H1 (cell line): ENCODE results near the gene SNX21. TPM values are rescaled to one million over a fixed set of nuclear protein-coding genes. Genes with fewer than 3 reads are reported as not detected.

Source experiments
- ASH2L ChIP-seq: fragments of 200-600, 300-600 bp; sonication (generic); IDR thresholded peaks from one replicate; pipeline ENCODE4 v1.7.1; 2017; ENCODE audit warnings: low read length
- CBX8 ChIP-seq: fragments of 300-800, 300-1000 bp; sonication (generic); IDR thresholded peaks from 2 replicates; pipeline ENCODE4 v1.7.1; 2016; ENCODE audit warnings: low read depth, low read length, borderline replicate concordance
- CHD2 ChIP-seq: IDR thresholded peaks from 2 replicates; pipeline ENCODE4 v1.6.1; 2012; ENCODE audit warnings: low read length, improper control_type of control experiment
- EGR1 ChIP-seq: IDR thresholded peaks from 2 replicates; pipeline ENCODE4 v1.6.1; 2011; ENCODE audit warnings: low read depth, low read length, borderline replicate concordance
- GABPA ChIP-seq: IDR thresholded peaks from 2 replicates; pipeline ENCODE4 v1.6.1; 2011; ENCODE audit warnings: mild to moderate bottlenecking, low read length, moderate library complexity, borderline replicate concordance; ENCODE audit not compliant: insufficient read depth
- HDAC2 ChIP-seq, 2 experiments: fragments of 300-600 bp in 1 of 2; sonication (generic) in 1 of 2; IDR thresholded peaks; 2 replicates each; pipeline ENCODE4 v1.6.1; 2011 to 2012; ENCODE audit warnings: low read depth in 2 of 2, low read length in 2 of 2, mild to moderate bottlenecking in 2 of 2, moderate library complexity in 2 of 2, borderline replicate concordance in 1 of 2, inconsistent platforms in 1 of 2
- POLR2A ChIP-seq, 2 experiments: IDR thresholded peaks; 1 replicate in 1 of 2; 2 replicates in 1 of 2; pipeline ENCODE4 v1.6.1; 2011; ENCODE audit warnings: low read depth in 2 of 2, low read length in 2 of 2, mild to moderate bottlenecking in 2 of 2; ENCODE audit errors: control extremely low read depth in 1 of 2
- POLR2AphosphoS5 ChIP-seq: IDR thresholded peaks from 2 replicates; pipeline ENCODE4 v1.6.1; 2011; ENCODE audit warnings: low read depth, low read length
- SAP30 ChIP-seq: fragments of 300-600 bp; sonication (generic); IDR thresholded peaks from 2 replicates; pipeline ENCODE4 v1.7.1; 2012; ENCODE audit warnings: low read length, moderate library complexity, mild to moderate bottlenecking, inconsistent platforms; ENCODE audit not compliant: insufficient read depth, insufficient replicate concordance
- SIN3A ChIP-seq, 2 experiments: IDR thresholded peaks in 1 of 2; conservative IDR thresholded peaks in 1 of 2; 2 replicates each; pipeline ENCODE4 v1.6.1; 2011 to 2012; ENCODE audit warnings: low read length in 2 of 2, improper control_type of control experiment in 1 of 2, low read depth in 1 of 2, mild to moderate bottlenecking in 1 of 2
- SIRT6 ChIP-seq: IDR thresholded peaks from one replicate; pipeline ENCODE4 v1.7.1; 2012; ENCODE audit warnings: low read length, inconsistent platforms
- SP1 ChIP-seq: IDR thresholded peaks from 2 replicates; pipeline ENCODE4 v1.6.1; 2011; ENCODE audit warnings: low read depth, low read length
- TBP ChIP-seq: IDR thresholded peaks from 2 replicates; pipeline ENCODE4 v1.6.1; 2011; ENCODE audit warnings: low read depth, low read length, improper control_type of control experiment
- polyA plus RNA-seq, 7 experiments: library from polyadenylated mRNA; depleted of rRNA in 3 of 7; stranded (reverse) in 5 of 7; unstranded in 2 of 7; fragments of >200 nt in 5 of 7; fragments of 200-250 nt in 2 of 7; gene quantifications; 1 replicate in 5 of 7; 2 replicates in 1 of 7; 4 replicates in 1 of 7; pipeline versions ENCODE4 v1.2.1 to v1.2.3, GENCODE V29; 2011 to 2013; ENCODE audit warnings: missing spikeins in 2 of 7, mixed read lengths in 2 of 7
- total RNA-seq: library from RNA; stranded (reverse); fragmentation: NEBNext Ultra II Directional; extraction: Animal tissue kit (Norgen Biotek cat#: 25700); gene quantifications from 2 replicates; pipeline ENCODE4 v1.2.1, GENCODE V29; 2021
- TF ChIP-seq, protein P1 (sequence below): IDR thresholded peaks from 2 replicates; pipeline ENCODE4 v1.6.1; 2012; ENCODE audit warnings: inconsistent platforms
- TF ChIP-seq, protein P2 (sequence below): IDR thresholded peaks from 2 replicates; pipeline ENCODE4 v1.6.1; 2012; ENCODE audit warnings: inconsistent platforms

The SNX21 gene
- total and polyA plus RNA-seq, 2 of the 8 experiments (the other 6 are each of a cell fraction or from before 2014, with no cell fraction given) = 15.8 to 16.8 TPM

DNA sequence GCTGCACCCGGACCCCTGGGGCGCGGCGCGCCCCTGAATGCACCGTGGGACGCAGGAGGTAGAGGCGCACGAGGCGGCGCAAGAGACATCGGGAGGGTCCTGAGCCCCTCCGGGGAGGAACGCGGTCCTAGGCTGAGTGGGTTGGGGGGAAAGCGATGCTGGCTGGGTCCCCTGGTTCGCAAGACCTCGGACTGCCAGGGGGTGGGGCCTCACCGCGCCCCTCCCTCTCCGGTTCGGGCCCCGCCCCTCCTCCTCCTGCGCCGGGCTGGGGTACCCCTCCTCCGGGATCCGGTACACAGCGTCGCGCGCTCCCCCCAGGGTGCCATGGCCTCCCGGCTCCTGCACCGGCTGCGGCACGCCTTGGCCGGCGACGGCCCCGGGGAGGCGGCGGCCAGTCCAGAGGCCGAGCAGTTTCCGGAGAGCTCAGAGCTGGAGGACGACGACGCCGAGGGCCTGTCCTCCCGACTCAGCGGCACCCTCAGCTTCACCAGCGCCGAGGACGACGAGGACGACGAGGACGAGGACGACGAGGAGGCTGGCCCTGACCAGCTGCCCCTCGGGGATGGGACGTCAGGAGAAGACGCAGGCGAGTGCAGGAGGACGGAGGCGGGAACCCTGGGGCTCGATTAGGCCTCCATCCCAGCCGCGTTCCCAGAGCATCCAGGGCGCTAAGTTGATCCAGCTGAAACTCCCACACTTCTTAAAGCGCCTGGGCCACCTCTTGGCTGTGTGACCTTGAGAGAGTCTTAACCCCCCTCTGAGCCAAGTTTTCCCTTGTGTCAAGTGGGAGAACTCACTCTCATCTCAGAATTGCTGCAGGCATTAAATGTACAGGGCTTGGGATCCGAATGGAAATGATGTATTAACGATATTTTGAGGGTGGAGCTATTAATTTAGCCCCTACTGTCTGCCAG is 541 bp downstream of the SNX21 start (continued):
- TF ChIP-seq, protein P1, sequence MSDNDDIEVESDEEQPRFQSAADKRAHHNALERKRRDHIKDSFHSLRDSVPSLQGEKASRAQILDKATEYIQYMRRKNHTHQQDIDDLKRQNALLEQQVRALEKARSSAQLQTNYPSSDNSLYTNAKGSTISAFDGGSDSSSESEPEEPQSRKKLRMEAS = 0 out of 2 replicates have a peak, but pooled peaks have one; percentile 21
- TF ChIP-seq TBP (peak; percentile 42), EGR1 (0 out of 2 replicates have a peak, but pooled peaks have one; percentile 6), SP1 (0 out of 2 replicates have a peak, but pooled peaks have one; percentile 15), SIRT6 (no peak), HDAC2 (IDR thresholded peaks at IDR 0.05; ENCODE audit: borderline replicate concordance in 1 of 2, low read depth in 2 of 2, low read length in 2 of 2) (0 out of 4 replicates have a peak, but pooled peaks of 1 of the 2 experiments have one; percentile 21), POLR2AphosphoS5 (peak; percentile 75), CHD2 (no peak), SIN3A (conservative IDR thresholded peaks at IDR 0.05 in 1 of 2, IDR thresholded peaks at IDR 0.05 in 1 of 2; ENCODE audit: low read depth in 1 of 2, low read length in 2 of 2) (peak in 1 of 2 experiments; percentile 55; a peak in 2 of 4 replicates), ASH2L (peak; percentile 62), POLR2A (IDR thresholded peaks at IDR 0.05; ENCODE audit: control extremely low read depth in 1 of 2, low read depth in 2 of 2, low read length in 2 of 2) (peak in 1 of 2 experiments; percentile 74; a peak in 2 of 3 replicates), SAP30 (no peak), CBX8 (no peak), GABPA (0 out of 2 replicates have a peak, but pooled peaks have one; percentile 3)
- TF ChIP-seq, protein P2, sequence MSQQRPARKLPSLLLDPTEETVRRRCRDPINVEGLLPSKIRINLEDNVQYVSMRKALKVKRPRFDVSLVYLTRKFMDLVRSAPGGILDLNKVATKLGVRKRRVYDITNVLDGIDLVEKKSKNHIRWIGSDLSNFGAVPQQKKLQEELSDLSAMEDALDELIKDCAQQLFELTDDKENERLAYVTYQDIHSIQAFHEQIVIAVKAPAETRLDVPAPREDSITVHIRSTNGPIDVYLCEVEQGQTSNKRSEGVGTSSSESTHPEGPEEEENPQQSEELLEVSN = peak; percentile 83
